OCI-LY3 (cell line): ENCODE data around the gene ERF.

Experiments
- CTCF ChIP-seq: fragments of 200-600, 300-600 bp; sonication (generic); IDR thresholded peaks from 2 replicates; pipeline ENCODE4 v1.5.1; 2014; ENCODE audit warnings: antibody characterized with exemption, low read length, low read depth
- EZH2phosphoT487 ChIP-seq: fragments of 200-600 bp; shearing (Covaris generic); IDR thresholded peaks from 2 replicates; pipeline ENCODE4 v1.6.1; 2018; ENCODE audit warnings: antibody characterized with exemption, mixed run types, low read depth

- TF ChIP-seq CTCF (no peak), EZH2phosphoT487 (no peak)
Measured at GRCh38 chr19:42293540-42293939, 38.6 kb upstream of the ERF start.
